GM19328 (cell line): ENCODE results near the gene GUF1.
"Not testable (repeated sequence)": the region's sequence is repeated elsewhere in the genome, so short reads cannot be mapped to it uniquely, and the experiment has no call there.

Experiments used
- ATAC-seq: cut with Tn5 transposase; IDR thresholded peaks from one replicate; pipeline ENCODE4 v1.9.1; 2021; ENCODE audit warnings: mild to moderate bottlenecking, moderate library complexity; ENCODE audit not compliant: unreplicated experiment

The GUF1 gene

GRCh38 chr4:44701037-44701436 lies 22.8 kb downstream of the GUF1 start:
- no peak for ATAC-seq

GRCh38 chr4:44704673-44705072 lies 26.5 kb downstream of the GUF1 start:
- ATAC-seq, result no peak

- ATAC-seq, result no peak
These were observed 34.9 kb downstream of the GUF1 start for GRCh38 chr4:44713125-44713524.

GRCh38 chr4:44716597-44716996 lies 38.4 kb downstream of the GUF1 start:
- ATAC-seq, result no peak

- no peak for ATAC-seq
These were observed 42.2 kb downstream of the GUF1 start for GRCh38 chr4:44720371-44720770.

- ATAC-seq, result no peak
These were observed 43.8 kb downstream of the GUF1 start for GRCh38 chr4:44722001-44722400.

GRCh38 chr4:44725166-44725565 lies 46.9 kb downstream of the GUF1 start:
- ATAC-seq, result no peak

GRCh38 chr4:44725726-44726037 lies 47.5 kb downstream of the GUF1 start:
- no peak for ATAC-seq

- peak; percentile 94 for ATAC-seq
These were observed 48.0 kb downstream of the GUF1 start, which contains the start of gene GNPDA2 for GRCh38 chr4:44726038-44726871. Gene GNPDA2 (minus strand): TSS chr4:44726556. CDS start chr4:44722207, 4,349 bp downstream.

GRCh38 chr4:44727471-44727870 lies 49.3 kb downstream of the GUF1 start:
- no peak for ATAC-seq

GRCh38 chr4:44728694-44729093 lies 50.5 kb downstream of the GUF1 start:
- ATAC-seq, result not testable (repeated sequence)

- no peak for ATAC-seq
These were observed 58.7 kb downstream of the GUF1 start for GRCh38 chr4:44736900-44737299.

GRCh38 chr4:44738615-44739014 lies 60.4 kb downstream of the GUF1 start:
- no peak for ATAC-seq

GRCh38 chr4:44740201-44740600 lies 62.0 kb downstream of the GUF1 start:
- no peak for ATAC-seq
